ENCODE data around the gene ZSCAN4.

The ZSCAN4 gene, protein sequence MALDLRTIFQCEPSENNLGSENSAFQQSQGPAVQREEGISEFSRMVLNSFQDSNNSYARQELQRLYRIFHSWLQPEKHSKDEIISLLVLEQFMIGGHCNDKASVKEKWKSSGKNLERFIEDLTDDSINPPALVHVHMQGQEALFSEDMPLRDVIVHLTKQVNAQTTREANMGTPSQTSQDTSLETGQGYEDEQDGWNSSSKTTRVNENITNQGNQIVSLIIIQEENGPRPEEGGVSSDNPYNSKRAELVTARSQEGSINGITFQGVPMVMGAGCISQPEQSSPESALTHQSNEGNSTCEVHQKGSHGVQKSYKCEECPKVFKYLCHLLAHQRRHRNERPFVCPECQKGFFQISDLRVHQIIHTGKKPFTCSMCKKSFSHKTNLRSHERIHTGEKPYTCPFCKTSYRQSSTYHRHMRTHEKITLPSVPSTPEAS

DNA sequence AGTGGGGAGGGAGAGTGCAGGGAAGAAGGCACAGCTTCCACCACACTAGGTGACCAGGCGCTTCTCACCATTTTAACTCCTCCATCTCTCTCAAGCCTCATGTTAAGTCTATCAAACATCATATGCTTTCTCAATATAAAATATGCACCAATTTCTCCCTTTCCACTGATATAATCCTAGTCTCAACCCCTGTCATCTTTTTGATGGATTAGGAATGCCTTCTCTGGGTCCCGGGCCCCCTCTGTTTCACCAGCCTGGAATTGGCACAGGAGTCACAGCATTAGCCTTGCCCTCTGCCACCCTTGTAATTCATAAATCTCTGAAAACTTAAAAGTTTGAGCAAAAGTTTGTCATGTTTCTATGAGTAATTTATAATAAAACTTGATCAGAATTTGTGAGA, at the start of gene ZSCAN4:
Gene ZSCAN4, plus strand, starts transcription at position 301 of the 400 bp plus-strand sequence. CDS start 7,211 bp downstream, outside the sequence.
- DNase-seq (ENCODE audit: extremely low read depth in 1 of 2, low read depth in 1 of 2), result no peak

DNA sequence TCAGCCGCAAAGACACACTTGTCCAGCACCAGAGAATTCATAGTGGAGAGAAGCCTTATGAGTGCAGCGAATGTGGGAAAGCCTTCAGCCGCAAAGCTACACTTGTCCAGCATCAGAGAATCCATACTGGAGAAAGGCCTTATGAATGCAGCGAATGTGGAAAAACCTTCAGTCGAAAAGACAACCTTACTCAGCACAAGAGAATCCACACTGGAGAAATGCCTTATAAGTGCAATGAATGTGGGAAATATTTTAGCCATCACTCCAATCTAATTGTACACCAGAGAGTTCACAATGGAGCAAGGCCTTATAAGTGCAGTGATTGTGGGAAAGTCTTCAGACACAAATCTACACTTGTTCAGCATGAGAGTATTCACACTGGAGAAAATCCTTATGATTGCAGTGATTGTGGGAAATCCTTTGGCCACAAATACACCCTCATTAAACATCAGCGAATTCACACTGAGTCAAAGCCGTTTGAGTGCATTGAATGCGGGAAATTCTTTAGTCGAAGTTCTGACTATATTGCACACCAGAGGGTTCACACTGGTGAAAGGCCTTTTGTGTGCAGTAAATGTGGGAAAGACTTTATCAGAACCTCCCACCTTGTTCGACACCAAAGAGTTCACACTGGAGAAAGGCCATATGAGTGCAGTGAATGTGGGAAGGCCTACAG, 47.9 kb upstream of the ZSCAN4 start:
- DNase-seq (ENCODE audit: extremely low read depth in 1 of 2, low read depth in 1 of 2), result no peak

DNA sequence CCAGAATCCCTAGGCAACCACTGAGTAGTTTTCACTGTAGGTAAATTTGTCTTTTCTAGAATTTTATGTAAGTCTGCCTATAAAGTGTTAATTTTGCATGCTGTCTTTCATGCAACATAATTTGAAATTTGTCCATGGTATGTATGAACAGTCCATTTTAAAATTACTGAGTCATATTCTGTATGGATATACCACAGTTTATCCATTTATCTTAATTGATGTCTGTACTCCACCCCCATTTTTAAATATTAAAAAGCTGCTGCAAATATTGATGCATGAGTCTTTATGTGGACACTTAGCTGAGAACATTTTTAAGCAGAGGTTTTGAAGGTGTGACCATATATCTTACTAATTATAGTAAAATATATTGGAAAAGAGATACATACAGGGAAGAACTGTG, 45.6 kb upstream of the ZSCAN4 start:
- DNase-seq (ENCODE audit: extremely low read depth in 1 of 2, low read depth in 1 of 2), result no peak

DNA sequence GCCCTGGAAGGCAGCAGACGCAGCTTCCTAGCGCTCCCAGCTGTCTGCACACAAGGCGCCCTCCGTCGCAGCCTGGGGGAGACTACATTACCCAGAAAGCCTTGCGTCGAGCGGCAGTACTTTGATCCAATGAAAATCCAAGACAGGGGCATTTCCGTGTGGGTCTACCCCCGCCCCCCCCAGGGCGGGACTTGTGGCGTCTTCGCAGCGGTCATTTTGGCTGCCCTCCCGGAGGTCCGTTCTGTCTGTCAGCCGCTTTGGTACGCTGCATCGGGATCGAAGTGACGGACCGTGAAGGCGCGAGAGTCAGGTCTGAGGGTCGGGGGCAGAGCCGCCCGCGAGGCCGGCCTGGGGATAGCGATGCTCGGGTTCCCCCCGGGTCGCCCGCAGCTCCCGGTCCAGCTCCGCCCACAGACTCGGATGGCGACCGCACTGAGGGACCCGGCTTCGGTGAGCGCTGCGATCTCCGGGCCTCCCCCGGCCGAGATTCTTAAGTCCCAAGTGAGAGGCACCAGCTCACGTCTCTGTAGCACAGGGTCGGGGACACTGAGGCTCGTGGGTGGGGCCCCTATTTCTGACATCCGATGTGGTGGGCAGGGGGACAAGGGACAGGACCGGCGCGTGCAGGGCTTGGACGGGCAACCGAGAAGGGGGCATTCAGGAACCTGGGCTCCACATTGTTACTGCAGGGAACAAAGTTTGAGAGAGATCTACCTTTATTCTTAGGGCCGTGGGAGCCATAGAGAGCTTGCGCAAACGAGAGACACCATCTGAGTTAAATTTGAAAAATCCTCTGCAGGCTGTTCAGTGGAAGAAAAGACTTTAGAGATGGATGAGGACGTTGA, 35.5 kb upstream of the ZSCAN4 start, which contains the start of gene ZNF211:
Gene ZNF211, plus strand, starts transcription at position 182 of the 845 bp plus-strand sequence. Its CDS starts 179 bp downstream, at position 361.
- peak; percentile 76 to 77 for DNase-seq (ENCODE audit: extremely low read depth in 1 of 2, low read depth in 1 of 2)

DNA sequence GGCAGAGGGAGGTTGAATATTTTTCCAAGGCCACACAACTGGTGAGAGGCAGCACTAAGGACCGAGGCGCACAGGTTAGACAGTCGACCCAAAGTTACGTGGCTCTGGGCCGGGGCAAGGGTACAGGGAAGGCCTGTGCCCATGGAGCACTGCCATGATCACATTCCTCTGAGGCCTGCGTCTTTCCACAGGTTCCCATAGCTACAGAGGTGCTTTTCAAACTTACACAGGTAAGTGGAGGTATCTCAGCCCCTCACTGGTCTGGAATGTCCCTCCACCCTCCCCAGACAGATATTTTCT, 35.0 kb upstream of the ZSCAN4 start:
- DNase-seq (ENCODE audit: extremely low read depth in 1 of 2, low read depth in 1 of 2), result no peak

DNA sequence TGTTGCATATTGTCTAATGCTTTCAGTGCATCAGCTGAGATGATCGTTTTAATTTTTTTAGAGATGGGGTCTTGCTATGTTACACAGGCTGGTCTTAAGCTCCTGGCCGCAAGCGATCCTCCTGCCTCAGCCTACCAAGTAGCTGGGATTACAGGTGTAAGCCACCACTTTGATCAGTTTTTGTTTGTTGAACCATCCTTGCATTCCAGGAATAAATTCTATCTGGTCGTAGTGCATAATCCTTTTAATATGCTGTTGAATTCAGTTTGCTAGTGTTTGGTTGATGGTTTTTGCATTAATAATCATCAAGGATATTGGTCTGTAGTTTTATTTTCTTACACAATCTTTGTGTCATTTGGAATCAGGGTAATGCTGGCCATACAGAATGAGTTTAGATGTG, 31.4 kb upstream of the ZSCAN4 start:
- DNase-seq (ENCODE audit: extremely low read depth in 1 of 2, low read depth in 1 of 2), result no peak

DNA sequence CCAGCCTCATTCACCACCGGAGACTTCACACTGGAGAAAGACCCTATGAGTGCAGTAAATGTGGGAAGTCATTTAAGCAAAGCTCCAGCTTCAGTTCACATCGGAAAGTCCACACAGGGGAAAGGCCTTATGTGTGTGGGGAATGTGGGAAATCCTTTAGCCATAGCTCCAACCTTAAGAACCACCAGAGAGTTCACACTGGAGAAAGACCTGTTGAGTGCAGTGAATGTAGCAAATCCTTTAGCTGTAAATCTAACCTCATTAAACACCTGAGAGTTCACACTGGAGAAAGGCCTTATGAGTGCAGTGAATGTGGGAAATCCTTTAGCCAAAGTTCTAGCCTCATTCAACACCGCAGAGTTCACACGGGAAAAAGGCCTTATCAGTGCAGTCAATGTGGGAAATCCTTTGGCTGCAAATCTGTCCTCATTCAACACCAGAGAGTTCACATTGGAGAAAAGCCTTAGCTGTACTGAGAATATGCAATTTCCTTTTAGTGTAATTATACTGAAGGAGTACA, 27.0 kb upstream of the ZSCAN4 start:
- no peak for DNase-seq (ENCODE audit: extremely low read depth in 1 of 2, low read depth in 1 of 2)

DNA sequence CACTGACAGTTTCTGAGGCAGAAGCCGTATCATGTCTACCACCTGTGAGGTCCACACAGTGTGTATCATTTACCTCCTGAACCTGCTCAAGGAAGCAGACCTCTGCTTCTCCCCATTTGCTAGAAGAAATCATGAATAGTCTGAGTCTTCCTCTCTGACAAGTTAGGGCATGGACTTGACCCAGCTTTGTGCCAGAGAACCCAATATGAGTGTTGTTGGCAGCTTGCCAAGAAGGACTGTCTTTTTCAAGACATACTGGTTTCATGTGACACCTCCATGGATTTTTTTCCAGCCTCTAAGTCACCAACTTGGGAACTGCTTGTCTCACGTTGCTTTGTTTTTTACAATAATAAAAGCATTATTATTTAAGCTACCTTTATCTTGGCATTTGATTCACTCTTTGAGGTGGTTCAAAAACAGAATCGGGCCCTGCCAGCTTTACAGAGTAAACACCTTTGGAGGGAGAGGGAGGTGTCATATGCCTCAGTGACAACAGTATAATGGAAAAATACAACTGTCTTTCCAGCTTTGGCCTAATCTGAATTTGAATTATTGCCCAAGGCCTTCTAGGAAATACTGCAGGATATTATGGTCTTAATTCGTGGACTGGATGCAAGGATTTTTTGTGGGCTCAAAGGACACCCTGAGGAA, 26.2 kb upstream of the ZSCAN4 start:
- no peak for DNase-seq (ENCODE audit: extremely low read depth in 1 of 2, low read depth in 1 of 2)

DNA sequence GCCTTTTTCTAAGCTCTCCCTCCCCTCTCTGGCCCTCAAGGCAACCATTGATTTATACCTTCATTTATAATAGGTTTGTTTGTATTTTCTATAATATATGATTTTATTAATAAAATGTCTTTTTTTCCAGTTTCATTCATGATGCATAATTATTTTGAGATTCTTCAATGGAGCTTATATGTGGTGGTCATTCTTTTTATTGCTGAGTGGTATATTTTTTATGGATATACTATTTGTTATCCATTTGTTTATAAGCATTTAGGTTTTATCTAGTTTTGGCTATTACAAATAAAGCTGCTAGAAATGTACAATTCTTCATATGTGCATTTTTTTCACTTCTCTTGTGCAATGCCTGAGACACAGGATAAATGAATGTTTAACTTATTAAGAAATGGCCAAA, 25.0 kb upstream of the ZSCAN4 start:
- no peak for DNase-seq (ENCODE audit: extremely low read depth in 1 of 2, low read depth in 1 of 2)

DNA sequence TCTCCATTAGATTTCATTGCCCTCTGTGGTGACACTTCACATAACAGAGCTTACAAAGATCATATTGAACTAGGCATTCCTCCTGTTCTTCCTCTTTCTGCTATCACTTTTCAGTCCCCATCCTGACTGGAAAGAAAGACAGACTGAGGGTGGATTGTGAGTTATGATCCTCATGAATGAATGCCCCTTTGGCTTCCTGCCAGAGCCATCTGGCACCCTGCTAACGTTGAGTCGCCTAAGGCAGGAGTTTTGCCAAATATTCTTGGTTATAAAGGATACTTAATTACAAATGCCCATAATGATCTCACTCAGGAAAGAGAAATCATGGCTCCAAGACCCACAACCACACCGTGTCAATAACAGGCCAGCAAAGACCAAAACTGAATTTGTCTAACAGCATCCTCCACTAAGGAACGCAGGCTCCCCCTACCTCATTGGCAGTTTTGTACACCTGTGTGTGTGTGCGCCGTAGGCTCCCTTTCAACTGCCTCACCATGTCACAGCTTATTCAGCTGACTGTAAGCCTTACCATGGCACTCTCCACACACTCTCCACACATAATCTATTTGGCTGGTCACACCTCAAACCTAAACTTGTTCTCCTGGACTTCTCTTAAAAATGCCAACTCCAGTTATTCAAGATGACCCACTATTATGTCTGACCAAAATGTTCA, 20.3 kb upstream of the ZSCAN4 start:
- DNase-seq (ENCODE audit: extremely low read depth in 1 of 2, low read depth in 1 of 2), result no peak

DNA sequence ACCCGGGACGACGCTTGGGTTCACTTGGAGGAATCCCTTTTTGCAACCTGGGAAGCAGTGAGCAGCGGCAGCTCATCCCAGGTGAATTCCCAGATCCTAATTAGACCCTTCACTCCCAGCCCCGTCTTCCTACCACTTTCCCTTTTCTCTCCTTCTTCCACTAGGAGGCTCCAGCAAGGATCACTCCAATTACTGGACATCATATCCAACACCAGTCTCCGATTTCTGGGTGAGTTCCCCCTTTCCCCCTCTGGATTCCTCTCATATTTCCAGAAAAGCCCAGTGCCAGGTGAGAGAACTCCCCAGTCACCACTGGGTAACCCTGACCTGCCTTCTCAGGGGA, 17.1 kb upstream of the ZSCAN4 start:
- DNase-seq (ENCODE audit: extremely low read depth in 1 of 2, low read depth in 1 of 2), result no peak

DNA sequence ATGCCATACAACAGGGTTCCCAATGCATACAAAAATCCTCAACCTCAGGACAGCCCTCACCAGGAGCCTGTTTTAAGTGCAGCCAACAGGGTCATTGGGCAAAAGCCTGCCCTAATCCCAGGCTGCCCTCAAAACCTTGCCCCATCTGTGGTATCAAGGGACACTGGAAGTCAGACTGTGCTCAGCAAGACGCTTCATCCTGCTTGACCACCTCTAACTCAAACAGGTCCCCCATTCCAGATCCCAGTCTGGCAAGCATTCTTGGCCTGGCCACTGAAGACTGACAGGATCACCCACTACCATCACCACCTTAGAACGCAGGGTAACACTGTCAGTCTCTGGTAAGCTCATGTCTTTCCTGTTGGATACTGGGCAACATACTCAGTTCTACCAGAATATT, 15.0 kb upstream of the ZSCAN4 start:
- DNase-seq (ENCODE audit: extremely low read depth in 1 of 2, low read depth in 1 of 2), result no peak

DNA sequence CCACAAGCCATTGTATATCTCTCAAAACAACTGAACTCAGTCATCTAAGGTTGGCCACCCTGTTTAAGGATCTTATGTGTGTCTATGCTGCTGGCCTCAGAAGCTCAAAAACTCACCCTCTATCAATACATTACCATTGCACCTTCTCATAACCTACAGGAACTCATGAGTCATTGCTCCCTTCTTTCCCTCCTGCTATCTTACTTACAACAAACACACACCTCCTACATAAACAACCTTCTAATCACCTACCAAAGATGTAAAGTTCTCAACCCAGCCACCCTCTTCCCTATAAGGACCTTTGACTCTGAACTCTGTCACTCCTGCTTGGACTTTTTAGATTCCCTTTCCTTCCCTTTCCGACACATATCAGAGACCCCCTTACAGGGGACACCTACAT, 13.3 kb upstream of the ZSCAN4 start:
- DNase-seq (ENCODE audit: extremely low read depth in 1 of 2, low read depth in 1 of 2), result no peak

DNA sequence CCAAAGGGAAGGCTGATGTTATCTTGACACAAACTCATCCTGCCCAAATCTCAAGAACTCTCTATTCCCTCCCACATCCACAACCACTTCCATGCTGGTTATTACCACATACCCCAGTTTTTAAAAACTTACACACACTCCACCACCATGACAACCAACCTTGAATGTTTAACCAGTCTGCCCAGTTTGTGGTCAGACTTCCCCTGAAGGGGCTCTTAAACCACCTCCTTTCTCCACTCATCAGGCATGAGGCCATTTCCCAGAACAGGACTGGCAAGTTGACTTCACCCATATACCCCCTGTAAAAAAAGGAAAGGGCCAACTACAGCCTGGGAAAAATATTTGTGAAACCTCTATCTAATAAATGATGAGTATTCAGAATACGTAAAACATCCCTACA, 12.4 kb upstream of the ZSCAN4 start:
- no peak for DNase-seq (ENCODE audit: extremely low read depth in 1 of 2, low read depth in 1 of 2)

DNA sequence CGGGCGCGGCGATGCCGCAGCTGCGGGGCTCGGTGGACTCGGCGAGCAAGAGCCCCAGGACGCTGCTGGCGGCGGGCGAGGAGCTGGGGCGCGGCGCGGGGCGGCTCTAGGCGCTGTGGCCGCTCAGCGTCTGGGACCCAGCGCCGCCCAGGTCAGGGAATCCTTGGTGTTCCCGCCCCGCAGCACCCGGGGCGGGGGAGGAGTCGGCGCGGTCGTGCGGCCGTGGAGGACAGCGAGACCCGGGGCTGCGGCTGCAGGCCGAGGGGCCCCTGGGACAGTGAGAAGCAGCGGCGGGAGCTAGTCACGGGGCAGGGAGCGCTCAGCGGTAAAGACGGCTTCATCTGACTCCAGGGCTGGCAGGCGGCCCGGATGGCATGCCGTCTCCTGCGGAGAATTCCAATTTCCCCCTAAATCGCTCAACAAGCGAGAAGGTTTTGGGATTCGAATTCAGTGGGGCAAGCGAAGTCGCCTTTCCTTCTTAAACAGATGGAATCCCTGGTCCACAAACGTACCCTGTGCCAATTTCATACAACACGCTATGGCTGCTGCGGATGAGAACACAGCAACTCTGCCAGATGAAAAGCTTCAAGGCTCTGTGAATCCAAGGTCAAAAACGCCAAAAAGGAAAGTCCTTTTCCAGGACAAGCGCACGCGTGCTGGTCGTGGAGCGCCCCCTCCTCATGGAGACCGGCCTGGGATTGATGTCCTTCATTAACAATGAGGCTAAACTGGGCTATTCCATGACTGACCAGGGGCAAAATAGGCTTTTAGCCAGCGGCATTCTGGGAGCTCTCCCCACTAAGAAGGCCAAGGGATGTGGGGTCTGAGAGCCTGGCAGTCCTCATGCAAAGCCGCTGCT, 4.2 kb upstream of the ZSCAN4 start:
- no peak for DNase-seq (ENCODE audit: extremely low read depth in 1 of 2, low read depth in 1 of 2)

DNA sequence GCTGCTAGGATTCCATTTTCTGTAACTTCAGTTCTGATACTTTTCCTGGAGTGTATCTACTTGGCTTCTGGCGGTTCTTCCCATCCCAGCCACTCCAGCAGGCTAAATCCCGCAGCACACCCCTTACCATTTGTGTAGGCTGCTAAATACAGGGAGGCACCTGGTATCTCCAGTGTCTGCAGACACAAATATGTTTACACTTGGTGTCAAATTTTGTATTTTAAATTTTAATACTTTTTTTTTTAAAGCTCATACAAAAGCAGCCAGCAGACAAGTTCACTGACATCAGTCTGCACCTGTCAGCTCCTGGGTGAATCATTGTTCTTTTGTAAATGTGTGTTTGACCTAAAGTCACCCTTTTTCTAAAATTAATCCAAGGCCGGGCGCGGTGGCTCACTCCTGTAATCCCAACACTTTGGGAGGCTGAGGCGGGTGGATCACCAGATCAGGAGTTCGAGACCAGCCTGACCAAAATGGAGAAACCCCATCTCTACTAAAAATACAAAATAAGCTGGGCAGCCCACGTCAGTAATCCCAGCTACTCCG, 3.4 kb upstream of the ZSCAN4 start:
- DNase-seq (ENCODE audit: extremely low read depth in 1 of 2, low read depth in 1 of 2), result no peak

DNA sequence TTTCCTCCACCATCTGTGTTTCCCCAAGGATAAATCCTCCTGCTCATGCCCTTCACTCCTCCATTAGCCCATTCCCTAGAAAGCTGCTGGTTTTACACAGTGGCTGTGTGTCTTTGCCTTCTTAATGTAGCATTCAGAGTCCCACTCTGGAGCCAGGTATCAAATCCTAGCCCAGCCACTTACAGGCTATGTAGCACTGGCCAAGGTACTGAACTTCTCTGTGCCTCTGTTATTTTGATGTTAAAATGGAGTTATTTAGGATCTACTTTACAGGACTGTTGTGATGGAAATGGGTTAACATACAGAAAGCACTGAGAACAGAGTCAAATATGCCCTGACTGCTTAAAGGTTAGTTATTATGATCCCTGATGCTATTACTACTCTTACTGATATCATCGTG, 1.5 kb upstream of the ZSCAN4 start:
- DNase-seq (ENCODE audit: extremely low read depth in 1 of 2, low read depth in 1 of 2), result no peak

DNA sequence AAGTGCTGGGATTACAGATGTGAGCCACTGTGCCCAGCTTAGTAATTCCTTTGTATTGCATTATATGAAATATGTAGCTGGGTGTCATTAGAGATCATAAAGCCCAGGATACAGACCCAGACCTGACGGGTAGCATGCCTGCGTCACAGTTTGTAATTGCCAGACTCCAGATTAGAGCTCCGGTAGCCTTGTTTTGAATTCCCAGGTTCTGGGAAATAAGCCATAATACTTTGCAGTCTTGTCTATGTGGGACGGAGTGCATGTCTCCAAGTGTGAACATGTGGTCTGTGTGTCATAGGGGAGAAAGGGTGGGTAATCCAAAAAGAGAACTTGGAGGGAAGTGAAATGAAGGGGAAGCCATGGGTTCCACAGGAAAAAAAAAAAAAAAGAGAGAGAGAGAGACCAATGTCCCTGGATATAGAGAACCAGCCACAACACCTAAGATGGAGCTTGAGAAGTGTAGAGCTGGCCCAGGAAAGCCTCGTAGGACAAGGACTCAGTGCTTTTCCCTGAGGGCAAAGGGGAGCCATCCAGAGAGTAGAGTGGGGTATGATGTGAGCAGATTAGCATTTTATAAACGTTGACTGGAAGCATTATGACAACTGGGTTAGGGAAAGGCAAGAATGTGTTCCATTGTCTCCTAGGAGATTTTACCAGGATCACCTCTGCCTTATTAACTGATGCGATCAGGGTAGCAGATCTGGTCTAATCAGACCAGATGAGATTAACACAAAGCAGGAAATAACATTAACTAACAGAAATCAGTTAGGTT, 2.6 kb downstream of the ZSCAN4 start:
- no peak for DNase-seq (ENCODE audit: extremely low read depth in 1 of 2, low read depth in 1 of 2)
